Mucosa of descending colon (tissue), 3 donors: ENCODE results near the gene THPO. TPM values are rescaled to one million over a fixed set of nuclear protein-coding genes. Genes with fewer than 3 reads are reported as not detected.
"Not testable (repeated sequence)": the region's sequence is repeated elsewhere in the genome, so short reads cannot be mapped to it uniquely, and the experiment has no call there.

Source experiments
- ATAC-seq: fragments of 200-7000 bp; cut with Tn5 transposase; one replicate; pipeline ENCODE4 v1.9.1; 2020; ENCODE audit warnings: mild to moderate bottlenecking, moderate library complexity
- DNase-seq, 3 donors: peaks; one replicate each; pipeline ENCODE4 v3.0.0-alpha.2; 2020
- H3K36me3 ChIP-seq: fragments of 200-600 bp; one replicate; pipeline ENCODE4 v1.8.0; 2021; ENCODE audit warnings: low read depth, mild to moderate bottlenecking
- H3K4me1 ChIP-seq: fragments of 200-600 bp; one replicate; pipeline ENCODE4 v1.8.0; 2021; ENCODE audit warnings: low read depth, mild to moderate bottlenecking
- H3K4me3 ChIP-seq: fragments of 200-600 bp; one replicate; pipeline ENCODE4 v1.8.0; 2021; ENCODE audit warnings: mild to moderate bottlenecking
- H3K9me3 ChIP-seq: fragments of 200-600 bp; one replicate; pipeline ENCODE4 v1.8.0; 2021; ENCODE audit warnings: mild to moderate bottlenecking
- intact Hi-C, 2 donors: fragments of 100-400 bp; cut with DNase I in 1 of 2; cut with micrococcal nuclease in 1 of 2; formaldehyde crosslinking; loops; one replicate each; pipeline versions ENCODE4 v1.11.0 to v1.11.1; 2022; cut with DNase I, micrococcal nuclease
- total RNA-seq, 3 donors: library from RNA; stranded (reverse); fragmentation: NEBNext Ultra II Directional in 2 of 3; extraction: Animal tissue kit (Norgen Biotek cat#: 25700) in 2 of 3; gene quantifications; one replicate each; pipeline versions ENCODE4 v1.2.1 to v1.2.4, GENCODE V29; 2021 to 2023
- TF ChIP-seq, protein P1 (sequence below): fragments of 200-600 bp; IDR thresholded peaks from one replicate; pipeline ENCODE4 v1.8.0; 2022; ENCODE audit warnings: antibody characterized with exemption, mild to moderate bottlenecking
- donor health status: DM: no; HTN: no; CAD: no; lungs with moderate emphysema.
- donor health status: DM: no; HTN: no; CAD: no.
- donor health status: DM: no; HTN: yes; CAD: no.

THPO gene
- total RNA-seq, 3 donors from 2014 or later = 0.14 to 0.63 TPM; not detected in 1

DNA sequence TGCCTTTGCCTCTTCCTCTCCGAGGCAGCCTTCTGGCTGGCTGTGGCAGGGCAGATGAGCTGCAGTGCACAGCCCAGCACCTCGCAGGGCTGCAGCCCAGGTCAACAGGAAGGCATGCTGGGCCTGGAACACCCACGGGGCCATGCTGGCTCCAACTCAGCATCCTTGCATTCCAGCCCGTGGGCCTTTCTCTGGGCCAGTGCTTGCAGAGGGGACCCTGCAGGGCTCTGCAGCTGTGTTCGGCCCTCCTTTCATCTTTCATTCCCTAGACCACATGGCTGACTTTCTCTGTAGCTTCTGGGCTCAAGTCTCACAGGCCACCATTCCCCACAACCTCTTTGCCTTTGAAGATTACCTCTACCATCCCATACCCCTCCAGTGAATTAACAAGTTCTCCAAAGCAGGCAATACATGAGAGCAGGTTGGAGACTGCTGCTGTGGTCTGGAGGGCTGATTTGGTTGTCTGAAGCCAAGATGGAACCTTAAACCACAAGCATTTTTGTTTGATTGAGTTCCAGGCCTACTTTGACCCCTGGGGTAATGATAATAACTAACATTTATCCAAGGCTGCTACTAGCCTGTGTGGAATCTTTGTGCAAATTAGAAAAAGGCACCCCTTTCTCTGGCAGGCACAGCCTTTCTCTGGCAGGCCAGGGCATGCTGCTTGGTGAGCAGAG, 34.7 kb downstream of the THPO start:
- H3K9me3 ChIP-seq = no peaks in the 10 kb centered on the region
- ATAC-seq (no peak), DNase-seq (no peak)
- H3K4me1 ChIP-seq = peaks cover 11% of the 10 kb centered on the region
- H3K4me3 ChIP-seq = no peak overlapping the region
- no peaks in the 10 kb centered on the region for H3K36me3 ChIP-seq
- TF ChIP-seq, protein P1, sequence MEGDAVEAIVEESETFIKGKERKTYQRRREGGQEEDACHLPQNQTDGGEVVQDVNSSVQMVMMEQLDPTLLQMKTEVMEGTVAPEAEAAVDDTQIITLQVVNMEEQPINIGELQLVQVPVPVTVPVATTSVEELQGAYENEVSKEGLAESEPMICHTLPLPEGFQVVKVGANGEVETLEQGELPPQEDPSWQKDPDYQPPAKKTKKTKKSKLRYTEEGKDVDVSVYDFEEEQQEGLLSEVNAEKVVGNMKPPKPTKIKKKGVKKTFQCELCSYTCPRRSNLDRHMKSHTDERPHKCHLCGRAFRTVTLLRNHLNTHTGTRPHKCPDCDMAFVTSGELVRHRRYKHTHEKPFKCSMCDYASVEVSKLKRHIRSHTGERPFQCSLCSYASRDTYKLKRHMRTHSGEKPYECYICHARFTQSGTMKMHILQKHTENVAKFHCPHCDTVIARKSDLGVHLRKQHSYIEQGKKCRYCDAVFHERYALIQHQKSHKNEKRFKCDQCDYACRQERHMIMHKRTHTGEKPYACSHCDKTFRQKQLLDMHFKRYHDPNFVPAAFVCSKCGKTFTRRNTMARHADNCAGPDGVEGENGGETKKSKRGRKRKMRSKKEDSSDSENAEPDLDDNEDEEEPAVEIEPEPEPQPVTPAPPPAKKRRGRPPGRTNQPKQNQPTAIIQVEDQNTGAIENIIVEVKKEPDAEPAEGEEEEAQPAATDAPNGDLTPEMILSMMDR = no peak
- intact Hi-C loops = no loop called here

DNA sequence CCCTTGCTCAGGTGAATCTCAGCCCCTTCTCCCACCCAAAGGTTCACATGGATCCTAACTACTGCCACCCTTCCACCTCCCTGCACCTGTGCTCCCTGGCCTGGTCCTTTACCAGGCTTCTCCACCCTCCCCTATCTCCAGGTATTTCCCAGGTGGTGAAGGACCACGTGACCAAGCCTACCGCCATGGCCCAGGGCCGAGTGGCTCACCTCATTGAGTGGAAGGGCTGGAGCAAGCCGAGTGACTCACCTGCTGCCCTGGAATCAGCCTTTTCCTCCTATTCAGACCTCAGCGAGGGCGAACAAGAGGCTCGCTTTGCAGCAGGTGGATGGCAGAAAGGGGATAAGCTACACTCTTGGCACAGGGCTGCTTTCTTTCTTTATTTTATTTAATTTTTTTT, 36.1 kb downstream of the THPO start:
- ATAC-seq = no peak
- TF ChIP-seq, protein P1 = no peak
- peak in 1 of 3 donors; percentile 22 for DNase-seq
- Histone ChIP-seq H3K4me3 (no peak overlapping the region), H3K4me1 (peaks cover 22% of the 10 kb centered on the region), H3K36me3 (no peaks in the 10 kb centered on the region), H3K9me3 (no peaks in the 10 kb centered on the region)
- intact Hi-C loops = no loop called here

DNA sequence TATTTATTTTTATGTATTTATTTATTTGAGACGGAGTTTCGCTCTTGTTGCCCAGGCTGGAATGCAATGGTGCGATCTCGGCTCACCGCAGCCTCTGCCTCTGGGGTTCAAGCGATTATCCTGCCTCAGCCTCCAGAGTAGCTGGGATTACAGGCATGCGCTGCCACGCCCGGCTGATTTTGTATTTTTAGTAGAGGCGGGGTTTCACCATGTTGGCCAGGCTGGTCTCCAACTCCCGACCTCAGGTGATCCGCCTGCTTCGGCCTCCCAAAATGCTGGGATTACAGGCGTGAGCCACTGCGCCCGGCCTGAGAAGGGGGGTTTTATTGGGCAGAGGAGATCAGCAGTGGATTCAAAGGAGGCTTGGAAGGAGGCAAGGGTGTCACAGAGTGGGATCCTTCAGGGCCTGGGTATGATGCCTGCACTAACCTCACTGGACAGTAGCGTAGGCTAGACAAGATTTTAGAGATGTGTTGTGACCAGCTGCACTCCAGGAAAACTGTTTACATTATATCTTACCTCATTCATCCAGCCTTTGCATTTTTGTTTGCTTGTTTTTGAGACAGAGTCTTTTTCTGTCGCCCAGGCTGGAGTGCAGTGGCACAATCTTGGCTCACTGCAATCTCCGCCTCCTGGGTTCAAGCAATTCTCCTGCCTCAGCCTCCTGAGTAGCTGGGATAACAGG, 38.4 kb downstream of the THPO start:
- DNase-seq = peak in 1 of 3 donors; percentile 2
- ATAC-seq, H3K9me3 ChIP-seq, H3K36me3 ChIP-seq, intact Hi-C loops, H3K4me3 ChIP-seq: not testable (repeated sequence)
- peaks cover 17% of the 10 kb centered on the region for H3K4me1 ChIP-seq

DNA sequence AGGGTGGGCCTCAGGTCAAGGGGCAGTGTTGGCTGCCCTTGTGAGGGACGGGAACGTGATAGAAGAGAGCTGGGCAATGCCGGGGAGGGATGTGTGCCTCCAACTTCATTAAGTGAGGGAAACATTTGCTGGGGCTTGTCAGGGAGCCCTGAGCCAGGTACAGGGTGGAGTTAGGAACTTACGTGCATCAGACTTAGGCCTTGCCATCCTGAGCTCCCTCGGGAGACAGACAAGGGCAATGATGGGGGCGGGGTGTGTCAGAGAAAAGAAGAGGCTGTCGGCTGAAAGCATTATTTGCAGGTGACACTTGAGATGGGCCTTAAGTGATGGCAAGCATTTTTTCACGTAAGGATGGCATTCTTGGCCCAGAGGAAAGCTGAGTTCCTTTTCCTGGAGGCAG, 39.0 kb downstream of the THPO start:
- Histone ChIP-seq H3K36me3 (peaks cover 4% of the 10 kb centered on the region), H3K9me3 (no peaks in the 10 kb centered on the region), H3K4me1 (peaks cover 17% of the 10 kb centered on the region), H3K4me3 (no peak overlapping the region)
- TF ChIP-seq, protein P1 = no peak
- intact Hi-C loops = no loop called here
- DNase-seq (no peak), ATAC-seq (no peak)

DNA sequence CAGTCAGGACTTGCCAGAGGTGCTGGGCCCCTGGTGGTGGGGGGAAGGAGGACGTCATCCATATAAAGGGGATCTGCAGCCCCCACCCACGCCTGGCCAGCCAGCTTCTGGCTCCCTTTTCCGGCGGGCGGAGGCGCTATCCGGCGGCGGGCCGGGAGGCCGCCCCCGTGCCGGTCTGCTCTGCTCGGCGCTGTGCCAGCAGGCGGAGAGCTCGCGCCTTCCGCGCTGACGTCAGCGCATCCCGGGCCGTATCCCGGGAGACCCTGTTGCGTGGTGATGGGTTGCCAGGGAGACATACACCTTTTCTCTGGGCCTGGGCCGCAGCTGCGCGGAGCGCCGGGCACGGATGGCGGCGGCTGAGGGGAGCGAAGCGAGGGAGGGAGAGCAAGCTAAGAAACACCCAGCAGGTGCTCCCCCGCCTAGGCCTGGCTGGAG, 39.5 kb downstream of the THPO start:
- Histone ChIP-seq H3K36me3 (peaks cover 4% of the 10 kb centered on the region), H3K4me3 (no peak overlapping the region), H3K4me1 (peaks cover 17% of the 10 kb centered on the region), H3K9me3 (no peaks in the 10 kb centered on the region)
- ATAC-seq = no peak
- peak in 2 of 3 donors; percentile 57 to 69 for DNase-seq
- TF ChIP-seq, protein P1 = no peak
- intact Hi-C loops = no loop called here

DNA sequence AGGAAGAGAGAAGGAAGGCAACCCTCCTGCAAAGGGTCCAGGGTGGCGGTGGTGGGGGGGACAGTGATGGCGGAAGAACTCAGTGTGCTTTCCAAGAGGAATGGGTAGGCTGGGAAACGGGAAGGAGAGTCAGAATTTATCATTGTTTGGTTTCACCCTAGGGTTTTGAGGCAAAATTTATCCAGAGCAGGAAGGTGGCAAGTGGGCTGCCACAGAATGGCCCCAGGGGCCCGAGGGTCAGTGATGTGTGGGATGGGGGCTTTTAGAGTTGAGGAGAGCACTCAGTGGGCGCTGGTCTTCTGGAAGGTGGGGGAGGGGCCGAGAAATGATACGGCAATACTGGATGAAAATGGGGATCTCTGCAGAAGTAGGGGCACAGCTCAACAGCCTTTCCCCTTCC, 40.0 kb downstream of the THPO start:
- TF ChIP-seq, protein P1 = no peak
- Histone ChIP-seq H3K9me3 (no peaks in the 10 kb centered on the region), H3K4me3 (no peak overlapping the region), H3K36me3 (peaks cover 4% of the 10 kb centered on the region), H3K4me1 (peaks cover 17% of the 10 kb centered on the region)
- no peak for DNase-seq
- intact Hi-C loops = no loop called here
- no peak for ATAC-seq
